D341Med (cell line): ENCODE results near the gene RHOBTB3.

Experiments used
- DNase-seq: peaks from one replicate; pipeline ENCODE4 v3.0.0; 2012; ENCODE audit warnings: low spot score

Gene RHOBTB3

DNA sequence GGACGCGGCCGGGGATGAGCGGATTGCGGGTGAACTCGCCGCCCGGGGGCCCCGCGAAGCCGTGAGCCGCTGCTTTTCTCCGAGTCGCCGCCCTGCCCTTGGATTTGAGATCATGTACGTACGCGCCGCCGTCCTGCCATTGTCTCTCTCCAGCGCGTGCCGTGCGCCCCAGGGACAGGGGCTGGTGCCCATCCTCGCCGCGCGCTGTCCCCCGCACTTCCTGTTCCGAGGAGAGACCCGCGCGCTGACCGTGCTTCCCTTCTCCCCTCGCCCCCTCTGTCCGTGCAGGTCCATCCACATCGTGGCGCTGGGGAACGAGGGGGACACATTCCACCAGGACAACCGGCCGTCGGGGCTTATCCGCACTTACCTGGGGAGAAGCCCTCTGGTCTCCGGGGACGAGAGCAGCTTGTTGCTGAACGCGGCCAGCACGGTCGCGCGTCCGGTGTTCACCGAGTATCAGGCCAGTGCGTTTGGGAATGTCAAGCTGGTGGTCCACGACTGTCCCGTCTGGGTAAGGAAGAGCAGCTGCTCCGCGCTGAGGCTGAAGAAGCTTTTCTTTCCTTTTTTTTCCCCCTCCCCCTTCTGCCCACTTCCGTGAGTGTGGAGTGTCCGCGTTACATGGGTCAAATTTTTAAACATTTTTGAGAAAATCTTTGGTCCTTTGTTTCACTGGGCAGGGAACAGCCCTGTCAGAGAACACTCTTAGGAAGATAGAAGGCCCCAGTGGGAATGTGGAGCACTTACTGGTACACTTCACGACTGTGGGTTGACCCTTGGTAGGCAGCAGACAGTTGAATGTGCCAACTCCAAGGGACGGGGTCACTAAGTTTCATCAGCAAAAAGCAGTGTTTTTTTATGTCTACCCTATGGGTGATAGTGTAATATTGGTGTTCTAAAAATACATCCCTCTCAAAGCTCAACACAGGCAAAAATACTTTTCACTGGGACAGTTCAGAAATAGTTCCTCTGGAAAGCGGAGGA is 727 bp downstream of the RHOBTB3 start:
- DNase-seq, result no peak

DNA sequence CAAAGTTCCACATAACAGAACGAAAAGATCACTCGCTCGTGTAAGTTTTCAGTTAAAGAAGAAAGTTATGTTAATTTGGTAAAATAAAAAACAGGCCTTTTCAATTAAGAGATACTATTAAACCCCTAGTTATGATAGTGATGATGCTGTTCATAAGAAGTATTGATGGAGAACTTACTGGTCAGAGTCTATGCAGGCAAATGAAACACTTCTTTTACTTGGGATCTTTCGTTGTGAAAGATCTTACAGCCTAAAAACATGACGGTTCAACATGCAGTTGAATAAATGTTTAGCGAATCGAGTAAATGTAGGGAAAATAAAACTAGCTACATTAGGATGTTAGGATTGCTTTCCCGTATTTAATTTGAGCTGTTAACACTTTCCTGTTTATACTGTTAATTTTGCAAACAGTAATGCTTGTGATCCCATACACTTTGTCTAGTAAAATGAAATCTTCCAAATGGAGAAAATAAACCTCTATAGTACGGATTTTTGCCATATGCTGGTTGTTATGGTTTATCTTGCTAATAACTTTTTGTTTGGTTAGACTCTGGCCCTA is 2.0 kb downstream of the RHOBTB3 start:
- no peak for DNase-seq

DNA sequence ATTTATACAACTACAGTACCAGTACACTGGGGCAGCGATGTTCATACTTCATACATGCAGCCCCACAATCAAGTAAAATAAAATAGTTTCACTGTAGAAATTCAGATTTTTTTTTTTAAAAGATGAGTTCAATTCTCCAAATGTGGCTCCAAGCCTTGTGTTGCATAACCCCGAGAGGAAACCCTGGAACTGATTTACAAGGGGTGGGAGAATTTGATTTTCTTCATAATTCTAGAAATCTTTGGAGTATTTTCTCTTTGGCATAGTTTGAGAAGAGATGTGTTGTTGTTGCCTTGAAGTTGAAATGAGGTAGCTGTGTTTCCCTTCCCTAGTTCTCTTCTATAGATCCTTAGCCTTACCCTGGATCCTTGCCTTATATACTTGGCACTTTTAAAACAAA is 3.1 kb downstream of the RHOBTB3 start:
- no peak for DNase-seq

DNA sequence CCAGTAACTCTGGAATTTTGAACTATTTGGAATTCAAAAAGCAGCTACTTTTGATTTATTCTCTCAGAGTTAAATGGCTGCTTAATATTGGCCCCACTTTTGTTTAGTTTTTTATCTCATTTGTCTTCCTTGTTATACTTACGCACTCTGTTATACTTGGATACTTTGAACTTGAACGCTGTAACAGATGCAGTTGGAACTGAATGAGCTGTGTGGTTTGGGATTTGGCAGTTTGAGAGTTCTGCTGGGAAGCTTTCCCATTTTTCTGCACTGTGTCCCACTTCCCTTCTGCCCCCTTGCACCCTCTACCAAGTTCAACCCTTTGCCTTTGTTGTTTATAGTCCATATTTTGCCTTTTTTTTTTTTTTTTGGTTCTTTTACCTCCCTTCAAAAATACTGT is 3.8 kb downstream of the RHOBTB3 start:
- no peak for DNase-seq

GRCh38 chr5:95735406-95735805 is 4.3 kb downstream of the RHOBTB3 start:
- no peak for DNase-seq

- no peak for DNase-seq
Observed at GRCh38 chr5:95738072-95738471, 6.9 kb downstream of the RHOBTB3 start.

DNA sequence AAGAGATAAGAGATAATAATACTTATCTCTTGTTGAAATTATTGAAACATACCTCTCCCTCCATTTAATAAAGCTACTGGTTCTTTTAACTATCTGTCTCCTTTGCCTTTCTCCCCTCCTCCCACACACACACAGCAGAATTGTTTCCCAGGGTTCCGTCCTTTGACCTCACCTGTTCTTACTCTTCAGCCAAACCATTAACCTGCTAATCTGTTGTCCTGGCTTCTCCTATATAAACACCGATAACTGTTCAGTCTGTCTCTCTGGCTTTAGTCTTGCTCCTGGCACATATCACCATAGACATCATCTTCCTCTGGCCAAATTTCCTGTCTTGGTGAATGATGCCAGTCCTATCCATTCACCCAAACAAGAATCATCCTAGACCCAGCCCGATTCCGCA is 7.7 kb downstream of the RHOBTB3 start:
- no peak for DNase-seq

DNA sequence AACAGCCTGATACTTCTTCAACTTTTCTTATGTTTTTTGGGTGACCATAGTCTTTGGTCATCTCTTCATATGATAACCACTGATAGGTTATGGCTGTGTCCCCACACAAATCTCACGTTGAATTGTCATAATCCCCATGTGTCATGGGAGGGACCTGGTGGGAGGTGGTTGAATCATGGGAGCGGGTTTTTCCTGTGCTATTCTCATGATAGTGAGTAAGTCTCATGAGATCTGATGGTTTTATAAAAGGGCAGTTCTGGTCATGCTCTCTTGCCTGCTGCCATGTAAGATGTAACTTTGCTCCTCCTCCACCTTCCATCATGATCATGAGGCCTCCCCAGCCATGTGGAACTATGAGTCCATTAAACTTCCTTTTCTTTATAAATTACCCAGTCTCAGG is 8.7 kb downstream of the RHOBTB3 start:
- no peak for DNase-seq

GRCh38 chr5:95741458-95741857 is 10.3 kb downstream of the RHOBTB3 start:
- peak; percentile 53 for DNase-seq

- DNase-seq, result no peak
Observed at GRCh38 chr5:95743232-95743631, 12.1 kb downstream of the RHOBTB3 start.

GRCh38 chr5:95743877-95744276 is 12.7 kb downstream of the RHOBTB3 start:
- DNase-seq, result no peak

DNA sequence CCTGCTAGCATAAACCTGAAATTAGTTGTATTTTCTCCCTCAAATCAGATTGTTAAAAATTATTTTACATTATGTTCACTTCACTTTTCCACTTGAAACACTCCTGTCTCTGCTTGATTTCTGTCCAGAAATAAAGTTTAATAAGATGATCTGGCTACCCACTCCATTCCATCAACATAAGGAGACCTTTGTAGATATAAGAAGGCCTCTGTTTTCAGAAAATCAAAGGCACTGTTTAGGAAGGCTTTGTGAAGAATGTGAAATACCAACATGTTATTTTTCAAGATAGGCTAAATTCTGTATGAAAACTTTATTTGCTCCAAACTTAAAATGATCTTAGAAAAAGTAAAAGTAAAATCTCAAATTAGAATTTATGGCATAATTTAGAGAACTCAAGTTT is 15.1 kb downstream of the RHOBTB3 start:
- no peak for DNase-seq

DNA sequence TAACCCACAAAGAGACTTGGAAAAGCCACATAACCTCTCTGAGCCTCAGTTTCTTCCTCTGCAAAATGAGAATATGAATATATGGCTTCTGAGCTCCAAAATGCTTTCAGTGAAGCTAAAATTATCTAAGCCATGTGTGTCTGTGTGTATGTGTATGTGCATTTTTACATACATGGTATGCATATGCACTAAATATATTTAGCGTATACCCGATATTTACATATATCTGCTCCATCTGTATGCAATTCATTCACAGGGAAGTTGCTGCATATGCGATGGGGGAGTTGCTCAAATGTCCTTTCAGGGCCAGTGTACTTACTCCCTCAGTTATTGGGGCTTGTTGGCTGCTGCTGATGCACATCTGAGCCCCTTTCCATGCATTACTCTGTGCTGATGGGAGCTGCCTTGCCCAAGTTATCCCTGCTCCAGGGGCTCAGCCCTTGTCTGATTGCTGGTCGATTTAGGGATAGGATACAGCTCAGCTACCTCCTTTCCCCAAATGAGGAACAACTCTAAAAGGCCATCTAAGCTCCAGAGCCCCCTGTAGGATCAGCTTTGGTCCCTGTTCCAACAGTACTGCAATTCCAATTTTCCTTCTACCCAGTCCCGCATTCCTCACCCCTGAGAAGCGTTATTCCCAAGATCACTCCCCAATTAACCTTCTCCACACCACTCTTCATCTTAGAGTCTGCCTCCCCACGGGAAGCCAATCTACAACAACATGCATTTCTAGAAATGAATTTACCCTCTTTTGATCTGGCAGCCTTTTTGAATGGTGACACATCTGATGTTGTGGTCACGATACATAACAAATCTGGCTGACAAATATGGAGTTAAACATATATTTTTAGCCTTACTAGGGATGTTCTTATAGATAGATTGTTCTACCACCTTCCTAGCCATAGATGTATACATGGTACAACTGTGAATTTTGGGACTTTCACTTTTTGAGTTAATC is 15.9 kb downstream of the RHOBTB3 start:
- DNase-seq, result no peak

DNA sequence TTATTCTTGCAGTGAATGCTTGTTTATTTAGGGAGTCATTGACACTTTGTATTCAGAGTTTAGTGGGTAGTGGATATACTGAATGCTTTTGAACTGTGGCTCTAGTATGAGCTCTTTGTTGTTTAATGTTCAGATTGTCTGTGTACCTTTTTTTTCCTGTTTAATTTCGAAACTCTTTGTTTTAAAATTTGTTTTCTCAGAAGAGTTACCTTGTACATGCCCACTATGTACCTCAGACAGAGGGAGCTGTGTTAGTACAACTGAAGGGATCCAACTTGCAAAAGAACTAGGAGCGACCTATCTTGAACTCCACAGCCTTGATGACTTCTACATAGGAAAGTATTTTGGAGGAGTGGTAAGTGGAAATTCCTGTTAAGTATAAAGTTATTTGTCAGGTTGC is 17.0 kb downstream of the RHOBTB3 start:
- DNase-seq, result no peak

DNA sequence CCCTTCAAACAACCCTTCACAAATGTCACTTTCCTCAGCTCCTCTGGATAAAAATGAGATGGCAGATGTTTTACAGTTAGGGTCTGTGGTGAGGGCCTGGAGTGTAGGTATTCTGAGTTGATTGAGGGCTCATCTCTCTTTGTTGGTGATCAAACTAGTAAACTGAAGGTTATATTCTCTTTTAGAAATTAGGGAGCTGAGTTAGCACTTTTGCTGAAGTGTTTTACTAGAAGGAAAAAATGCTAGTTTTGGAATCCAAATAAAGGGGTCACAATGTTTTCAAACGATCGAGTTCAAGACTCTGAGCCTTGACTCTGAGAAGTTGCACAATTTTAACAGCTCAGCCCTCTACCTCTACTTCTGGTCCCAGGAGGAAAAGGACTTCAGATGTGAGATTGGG is 23.4 kb downstream of the RHOBTB3 start:
- no peak for DNase-seq

GRCh38 chr5:95759005-95759404 is 27.9 kb downstream of the RHOBTB3 start:
- no peak for DNase-seq

- DNase-seq, result no peak
Observed at GRCh38 chr5:95759634-95760033, 28.5 kb downstream of the RHOBTB3 start.

DNA sequence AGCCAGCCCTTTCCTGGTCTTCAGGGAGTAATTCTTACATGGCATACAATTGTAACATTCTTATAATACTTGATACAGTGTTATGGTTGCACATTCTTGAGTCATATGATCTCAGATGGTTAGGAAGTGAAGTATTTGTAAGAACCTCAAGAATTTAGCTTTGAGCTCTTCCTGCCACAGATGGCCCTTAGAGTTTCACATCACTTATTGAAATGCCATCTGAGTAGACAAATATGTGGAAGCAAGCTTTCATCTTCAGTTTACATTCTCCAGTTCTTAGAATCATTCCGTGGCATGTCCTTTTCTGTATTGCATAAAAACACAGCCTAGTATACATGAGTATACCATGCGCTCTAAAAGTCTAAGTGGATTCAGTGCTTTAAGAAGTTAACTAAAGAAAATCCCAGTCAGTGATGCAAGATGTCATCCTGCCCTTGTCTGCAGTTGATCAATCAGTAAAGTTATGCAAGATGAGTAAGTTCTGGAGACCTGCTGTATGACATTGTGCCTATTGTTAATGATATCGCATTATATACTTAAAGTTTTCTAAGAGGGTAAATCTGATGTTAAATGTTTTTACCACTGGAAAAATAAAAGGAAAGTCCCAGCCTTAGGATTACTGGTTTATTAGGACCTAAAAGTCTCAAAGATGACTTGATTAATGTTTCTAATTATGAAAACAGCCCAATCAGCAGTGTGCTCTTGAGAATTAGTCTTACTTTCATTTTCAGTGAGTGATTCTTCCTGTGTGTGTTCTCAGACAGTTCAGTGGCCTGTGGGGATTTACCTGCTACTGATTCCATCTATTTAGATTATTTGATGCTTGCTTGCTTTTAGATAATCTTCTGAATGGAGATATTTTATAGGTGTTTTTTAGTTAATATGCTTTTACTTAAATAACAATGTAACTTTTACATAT is 29.4 kb downstream of the RHOBTB3 start:
- no peak for DNase-seq

DNA sequence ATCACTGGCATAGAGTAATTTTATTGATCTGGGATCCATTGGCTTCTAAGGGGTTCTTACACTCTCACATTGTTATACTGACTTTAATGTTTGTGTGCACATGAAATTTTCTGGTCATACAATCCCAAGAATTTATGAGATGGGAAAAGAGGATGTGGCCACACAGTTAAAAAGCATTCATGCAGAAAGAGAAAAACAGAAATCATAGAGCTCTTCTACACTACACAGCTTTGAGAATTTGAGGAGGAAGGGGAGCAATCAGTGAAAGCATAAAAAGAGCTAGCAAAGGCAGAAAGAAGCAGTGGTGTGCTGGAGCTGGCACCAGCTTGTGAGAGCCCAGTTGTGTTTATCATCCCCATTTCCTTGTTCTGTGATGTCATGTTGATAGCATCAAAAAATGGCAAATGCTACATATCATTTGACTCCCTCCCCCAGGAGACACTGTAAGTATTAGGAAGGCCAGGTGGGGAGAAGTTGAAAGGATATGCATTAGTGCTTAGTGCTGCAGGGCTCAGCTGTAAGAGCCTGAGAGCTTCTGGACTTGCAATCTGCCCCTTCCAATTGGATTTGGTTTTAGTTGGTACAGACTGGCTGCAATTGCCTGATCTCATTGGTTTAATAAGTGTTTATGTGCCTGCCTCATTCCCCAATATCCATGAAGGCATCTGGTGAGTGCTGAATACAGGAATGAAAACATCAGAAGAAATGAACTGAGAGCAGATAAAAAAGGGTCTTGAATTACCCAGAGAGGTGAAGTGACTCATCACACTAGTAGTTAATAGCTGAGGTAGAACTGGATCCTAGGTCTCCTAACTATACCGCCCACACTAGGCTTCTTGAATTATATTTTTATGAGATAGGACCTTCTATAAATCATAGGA is 30.9 kb downstream of the RHOBTB3 start:
- no peak for DNase-seq

DNA sequence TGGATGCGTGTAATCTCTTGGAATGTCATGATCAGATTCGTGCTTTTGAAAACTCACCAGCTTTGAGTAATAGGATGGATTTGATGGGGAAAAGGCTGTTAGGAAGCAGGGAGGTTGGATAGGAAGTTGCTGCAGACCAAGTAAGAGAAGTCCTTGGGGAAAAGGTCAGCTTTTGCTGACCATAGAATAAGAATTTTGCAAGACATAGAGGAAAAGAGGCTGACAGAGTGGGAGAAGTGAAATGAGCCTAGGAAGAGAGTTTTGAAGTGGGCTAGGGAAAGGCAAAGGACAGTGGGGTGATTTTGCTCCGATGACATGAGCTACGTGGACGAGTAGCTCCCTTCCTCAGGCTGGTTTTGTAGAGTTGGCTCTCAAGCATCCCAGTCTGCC is 31.5 kb downstream of the RHOBTB3 start:
- DNase-seq, result no peak
